Cardiac muscle cell (in vitro differentiated cells and primary cell): ENCODE results near the gene TMPRSS6. TPM values are rescaled to one million over a fixed set of nuclear protein-coding genes. Genes with fewer than 3 reads are reported as not detected.

Experiments used
- DNase-seq, 2 donors: peaks; one replicate each; pipeline versions ENCODE4 v3.0.0 to v3.0.0-alpha.2; 2010 to 2017; ENCODE audit warnings: low read depth in 1 of 2, low spot score in 1 of 2
- H3K27ac ChIP-seq: fragments of 200-600 bp; sonication (generic); 2 replicates; pipeline ENCODE4 v1.5.1; 2016
- H3K27me3 ChIP-seq: fragments of 200-600 bp; sonication (generic); 2 replicates; pipeline ENCODE4 v1.6.0; 2016; ENCODE audit warnings: control low read depth
- H3K36me3 ChIP-seq: fragments of 200-600 bp; sonication (generic); 2 replicates; pipeline ENCODE4 v1.5.1; 2016; ENCODE audit warnings: control low read depth
- H3K4me1 ChIP-seq: fragments of 200-600 bp; sonication (generic); 2 replicates; pipeline ENCODE4 v1.8.1; 2017; ENCODE audit warnings: low read depth, mild to moderate bottlenecking, mixed run types
- H3K4me3 ChIP-seq: fragments of 200-600 bp; sonication (generic); 2 replicates; pipeline ENCODE4 v1.5.1; 2016; ENCODE audit warnings: mild to moderate bottlenecking
- H3K9me3 ChIP-seq: fragments of 200-600 bp; sonication (generic); 2 replicates; pipeline ENCODE4 v1.5.1; 2017; ENCODE audit warnings: low read depth, mild to moderate bottlenecking, control low read depth
- CTCF ChIP-seq: IDR thresholded peaks from 2 replicates; pipeline ENCODE4 v1.5.1; 2012; ENCODE audit warnings: low read depth, mild to moderate bottlenecking, low read length
- polyA plus RNA-seq: library from polyadenylated mRNA; unstranded; fragments of >200 nt; fragmentation: Nextera tagmentation; extraction: Ambion mirVana; gene quantifications from 2 replicates; pipeline ENCODE4 v1.2.1, GENCODE V29; 2016
- total RNA-seq: library from RNA; depleted of rRNA; stranded (reverse); fragments of >200 nt; gene quantifications from 2 replicates; pipeline ENCODE4 v1.2.3, GENCODE V29; 2016

Gene TMPRSS6
- total and polyA plus RNA-seq, 2 experiments from 2014 or later: 0.11 TPM; not detected in 1

GRCh38 chr22:37148031-37148651 is 38.6 kb upstream of the TMPRSS6 start:
- no peak for TF ChIP-seq CTCF
- no peak overlapping the region for H3K27ac ChIP-seq
- DNase-seq: no peak

GRCh38 chr22:37147186-37147990 is 37.9 kb upstream of the TMPRSS6 start:
- Histone ChIP-seq H3K4me3 (no peak overlapping the region), H3K9me3 (no peaks in the 10 kb centered on the region), H3K4me1 (no peaks in the 10 kb centered on the region), H3K36me3 (no peaks in the 10 kb centered on the region), H3K27me3 (no peaks in the 10 kb centered on the region), H3K27ac (no peak overlapping the region)
- DNase-seq: no peak
- TF ChIP-seq CTCF: no peak

More at GRCh38 chr22:37148031-37148651, 38.6 kb upstream of the TMPRSS6 start:
- H3K27me3 ChIP-seq: no peaks in the 10 kb centered on the region
- no peak overlapping the region for H3K4me3 ChIP-seq
- no peaks in the 10 kb centered on the region for H3K36me3 ChIP-seq
- H3K4me1 ChIP-seq: no peaks in the 10 kb centered on the region
- H3K9me3 ChIP-seq: no peaks in the 10 kb centered on the region

GRCh38 chr22:37146507-37147180 is 37.1 kb upstream of the TMPRSS6 start:
- no peaks in the 10 kb centered on the region for H3K36me3 ChIP-seq

GRCh38 chr22:37146051-37146385 is 36.5 kb upstream of the TMPRSS6 start:
- TF ChIP-seq CTCF: no peak
- H3K27ac ChIP-seq: no peak overlapping the region

More at GRCh38 chr22:37146507-37147180, 37.1 kb upstream of the TMPRSS6 start:
- TF ChIP-seq CTCF: no peak
- no peak overlapping the region for H3K4me3 ChIP-seq
- no peaks in the 10 kb centered on the region for H3K4me1 ChIP-seq
- no peak overlapping the region for H3K27ac ChIP-seq
- H3K27me3 ChIP-seq: no peaks in the 10 kb centered on the region
- no peaks in the 10 kb centered on the region for H3K9me3 ChIP-seq
- DNase-seq: no peak

GRCh38 chr22:37145180-37146050 is 35.9 kb upstream of the TMPRSS6 start:
- peak in 1 of 2 donors; percentile 14 for DNase-seq
- H3K27me3 ChIP-seq: no peaks in the 10 kb centered on the region
- H3K4me1 ChIP-seq: no peaks in the 10 kb centered on the region
- TF ChIP-seq CTCF: no peak
- H3K27ac ChIP-seq: no peak overlapping the region
- no peaks in the 10 kb centered on the region for H3K9me3 ChIP-seq
- H3K36me3 ChIP-seq: no peaks in the 10 kb centered on the region
- no peak overlapping the region for H3K4me3 ChIP-seq

More at GRCh38 chr22:37146051-37146385, 36.5 kb upstream of the TMPRSS6 start:
- Histone ChIP-seq H3K4me3 (no peak overlapping the region), H3K27me3 (no peaks in the 10 kb centered on the region), H3K36me3 (no peaks in the 10 kb centered on the region), H3K4me1 (no peaks in the 10 kb centered on the region), H3K9me3 (no peaks in the 10 kb centered on the region)
- no peak for DNase-seq
